GM21423 (cell line): Measurements from ENCODE around the gene FGD5.
A peak's percentile ranks its signal among the peaks of the same experiment; 100 is the strongest.

ENCODE experiments used
- ATAC-seq: cut with Tn5 transposase; IDR thresholded peaks from one replicate; pipeline ENCODE4 v1.9.1; 2021; ENCODE audit warnings: mild to moderate bottlenecking, moderate library complexity; ENCODE audit not compliant: unreplicated experiment

FGD5 gene

GRCh38 chr3:14959359-14959943, 140.7 kb downstream of the FGD5 start:
- ATAC-seq: peak; percentile 52

DNA sequence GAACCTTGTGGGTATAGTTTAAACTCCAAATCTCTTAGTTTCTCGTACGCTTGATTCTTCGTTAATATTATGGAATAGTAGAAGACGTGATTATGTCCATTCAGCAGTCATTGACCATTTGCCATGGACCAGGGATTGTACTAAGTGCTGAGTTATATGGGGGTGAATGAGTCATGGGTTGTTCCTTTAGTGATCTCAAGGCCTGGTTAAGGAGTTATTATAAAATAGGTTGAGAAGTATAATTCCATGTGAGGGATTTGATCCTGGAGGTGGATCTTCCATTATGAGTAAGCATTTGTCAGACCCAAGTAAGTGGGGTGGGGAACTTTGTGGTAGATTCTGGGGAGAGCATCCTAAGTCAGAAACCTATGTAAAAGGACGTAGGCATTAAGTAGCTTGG, 144.0 kb downstream of the FGD5 start:
- ATAC-seq: no peak

GRCh38 chr3:14967285-14967684, 148.5 kb downstream of the FGD5 start:
- ATAC-seq: no peak

DNA sequence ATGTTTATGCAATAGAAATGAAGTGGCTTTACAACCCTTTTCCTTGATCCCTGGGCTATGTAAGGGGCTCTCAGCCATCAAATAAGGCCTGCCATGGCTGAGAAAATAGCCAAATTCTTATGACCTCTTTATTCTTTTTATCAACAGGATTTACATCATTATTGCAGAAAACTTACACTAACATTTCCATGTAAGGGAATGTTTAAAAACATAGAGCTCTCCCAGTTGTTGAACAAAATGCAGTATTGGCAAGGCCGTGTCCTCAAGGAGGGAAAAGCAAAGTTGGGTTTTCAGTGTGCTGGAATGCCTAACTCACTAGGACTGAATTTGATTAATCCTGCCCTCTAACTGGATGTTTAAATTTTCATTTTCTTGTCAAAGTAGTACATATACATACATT, 150.9 kb downstream of the FGD5 start:
- ATAC-seq: no peak

DNA sequence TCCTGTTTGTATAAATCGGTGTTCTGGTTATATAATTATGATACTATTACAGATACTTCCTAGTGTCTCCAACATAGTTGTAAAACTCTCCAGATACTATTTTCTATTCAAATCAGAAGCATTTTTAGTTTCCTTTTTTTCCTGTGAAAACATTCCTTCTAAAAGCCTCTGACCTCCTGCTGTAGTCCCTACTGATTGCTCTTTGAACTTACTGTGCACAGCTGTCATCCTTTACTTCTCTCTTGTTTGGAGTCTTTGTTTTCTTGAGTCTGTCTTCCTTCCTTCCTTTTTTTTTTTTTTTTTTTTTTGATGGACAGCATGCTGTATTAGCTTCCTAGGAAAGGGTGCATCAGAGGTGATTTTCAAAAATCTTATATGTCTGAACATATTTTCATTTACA, 157.6 kb downstream of the FGD5 start:
- ATAC-seq: no peak

- no peak for ATAC-seq
Measured at GRCh38 chr3:14980689-14981088, 161.9 kb downstream of the FGD5 start.
